ENCODE measurements around the gene SLK.

SLK gene

GRCh38 chr10:103983367-103983911 lies 16.5 kb downstream of the SLK start:
- no peak overlapping the region for H3K27ac ChIP-seq
- no peak for TF ChIP-seq CTCF (IDR thresholded peaks at IDR 0.05)

GRCh38 chr10:103985726-103986125 lies 18.8 kb downstream of the SLK start:
- TF ChIP-seq CTCF (IDR thresholded peaks at IDR 0.05): no peak
- no peak for DNase-seq (ENCODE audit: low spot score)
- H3K27ac ChIP-seq: no peak overlapping the region
- no peak overlapping the region for H3K4me3 ChIP-seq

More at GRCh38 chr10:103983367-103983911, 16.5 kb downstream of the SLK start:
- no peak overlapping the region for H3K4me3 ChIP-seq
- DNase-seq (ENCODE audit: low spot score): no peak

GRCh38 chr10:103986360-103986759 lies 19.4 kb downstream of the SLK start:
- Histone ChIP-seq H3K27ac (no peak overlapping the region), H3K4me3 (no peak overlapping the region)
- TF ChIP-seq CTCF (IDR thresholded peaks at IDR 0.05): no peak
- no peak for DNase-seq (ENCODE audit: low spot score)

GRCh38 chr10:103990121-103990520 lies 23.2 kb downstream of the SLK start:
- H3K4me3 ChIP-seq: no peak overlapping the region
- no peak overlapping the region for H3K27ac ChIP-seq
- no peak for TF ChIP-seq CTCF (IDR thresholded peaks at IDR 0.05)
- DNase-seq (ENCODE audit: low spot score): no peak

GRCh38 chr10:103990531-103990930 lies 23.6 kb downstream of the SLK start:
- no peak for TF ChIP-seq CTCF (IDR thresholded peaks at IDR 0.05)
- H3K27ac ChIP-seq: no peak overlapping the region
- H3K4me3 ChIP-seq: no peak overlapping the region
- DNase-seq (ENCODE audit: low spot score): no peak

GRCh38 chr10:103991393-103992128 lies 24.6 kb downstream of the SLK start:
- DNase-seq (ENCODE audit: low spot score): no peak
- Histone ChIP-seq H3K4me3 (no peak overlapping the region), H3K27ac (no peak overlapping the region)
- no peak for TF ChIP-seq CTCF (IDR thresholded peaks at IDR 0.05)

GRCh38 chr10:103995134-103995533 lies 28.2 kb downstream of the SLK start:
- no peak overlapping the region for H3K27ac ChIP-seq
- DNase-seq (ENCODE audit: low spot score): no peak
- TF ChIP-seq CTCF (IDR thresholded peaks at IDR 0.05): no peak
- H3K4me3 ChIP-seq: no peak overlapping the region
